H1 (cell line): Measurements from ENCODE around the gene ZNF155. TPM values are rescaled to one million over a fixed set of nuclear protein-coding genes. Genes with fewer than 3 reads are reported as not detected.

Experiments used
- ASH2L ChIP-seq: fragments of 200-600, 300-600 bp; sonication (generic); IDR thresholded peaks from one replicate; pipeline ENCODE4 v1.7.1; 2017; ENCODE audit warnings: low read length
- BRCA1 ChIP-seq: IDR thresholded peaks from 2 replicates; pipeline ENCODE4 v1.6.1; 2012; ENCODE audit warnings: low read depth, low read length, improper control_type of control experiment
- CEBPB ChIP-seq: IDR thresholded peaks from 2 replicates; pipeline ENCODE4 v1.6.1; 2012; ENCODE audit warnings: low read depth, low read length
- HDAC6 ChIP-seq: IDR thresholded peaks from one replicate; pipeline ENCODE4 v1.7.1; 2012; ENCODE audit warnings: low read depth, mild to moderate bottlenecking, inconsistent platforms, low read length, moderate library complexity
- NRF1 ChIP-seq: IDR thresholded peaks from 2 replicates; pipeline ENCODE4 v1.6.1; 2011; ENCODE audit warnings: mild to moderate bottlenecking, low read depth, low read length, improper control_type of control experiment
- ZNF274 ChIP-seq: IDR thresholded peaks from 2 replicates; pipeline ENCODE4 v1.7.0; 2012; ENCODE audit warnings: low read length, borderline replicate concordance; ENCODE audit errors: extremely low read depth
- polyA plus RNA-seq, 7 experiments: library from polyadenylated mRNA; depleted of rRNA in 3 of 7; stranded (reverse) in 5 of 7; unstranded in 2 of 7; fragments of >200 nt in 5 of 7; fragments of 200-250 nt in 2 of 7; gene quantifications; 1 replicate in 5 of 7; 2 replicates in 1 of 7; 4 replicates in 1 of 7; pipeline versions ENCODE4 v1.2.1 to v1.2.3, GENCODE V29; 2011 to 2013; ENCODE audit warnings: missing spikeins in 2 of 7, mixed read lengths in 2 of 7
- total RNA-seq: library from RNA; stranded (reverse); fragmentation: NEBNext Ultra II Directional; extraction: Animal tissue kit (Norgen Biotek cat#: 25700); gene quantifications from 2 replicates; pipeline ENCODE4 v1.2.1, GENCODE V29; 2021
- TF ChIP-seq, protein P1 (sequence below): fragments of 300-600 bp; sonication (generic); IDR thresholded peaks from 2 replicates; pipeline ENCODE4 v1.7.1; 2012; ENCODE audit warnings: low read length, moderate library complexity, mild to moderate bottlenecking, inconsistent platforms; ENCODE audit not compliant: insufficient replicate concordance
- TF ChIP-seq, protein P2 (sequence below): IDR thresholded peaks from 2 replicates; pipeline ENCODE4 v1.6.1; 2011; ENCODE audit warnings: low read depth, mild to moderate bottlenecking, low read length; ENCODE audit not compliant: insufficient read depth
- TF ChIP-seq, protein P3 (sequence below): IDR thresholded peaks from 2 replicates; pipeline ENCODE4 v1.6.1; 2012; ENCODE audit warnings: inconsistent platforms

Gene ZNF155
- total and polyA plus RNA-seq, 2 of the 8 experiments (the other 6 are each of a cell fraction or from before 2014, with no cell fraction given), result 3.1 to 9.0 TPM

DNA sequence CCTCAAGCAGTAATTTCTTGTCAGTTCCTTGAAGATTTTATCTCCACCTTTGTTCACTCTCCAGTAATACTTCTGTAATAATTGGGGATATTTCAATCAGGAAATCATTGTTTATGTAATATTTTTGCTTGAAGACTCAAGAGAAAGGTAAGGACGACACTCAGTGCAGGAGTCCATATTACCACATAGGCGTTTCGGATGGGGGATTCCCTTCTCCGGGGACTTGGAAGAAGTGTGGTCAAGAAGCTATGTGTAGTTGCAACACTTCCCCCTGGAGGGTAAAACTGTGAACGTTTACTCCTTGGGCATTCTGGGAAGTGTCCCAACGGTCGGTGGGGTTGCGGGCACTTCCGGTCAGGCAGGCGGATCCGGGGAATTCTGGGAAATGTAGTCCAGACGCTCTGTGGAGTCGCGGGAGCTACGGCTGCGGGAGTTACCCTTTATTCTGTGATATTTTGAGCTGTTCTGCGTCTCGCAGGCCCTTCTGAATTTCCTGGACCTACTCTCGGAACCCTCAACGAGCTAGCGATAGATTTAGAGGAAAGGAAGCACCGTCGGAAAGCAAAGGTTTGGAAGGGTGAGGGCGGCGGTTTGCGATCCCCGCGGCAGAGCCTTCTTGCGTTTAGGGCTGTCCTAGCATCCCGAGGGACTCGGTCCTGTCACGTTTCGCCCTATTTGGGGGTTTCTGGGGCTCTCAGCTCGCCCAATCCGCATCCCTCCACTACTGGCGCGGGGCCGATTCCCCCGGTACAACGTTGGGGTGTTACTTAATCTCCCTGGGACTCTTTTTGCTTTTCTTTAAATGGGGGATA lies 32.9 kb upstream of the ZNF155 start, which contains the start of gene ZNF221 (continued):
- TF ChIP-seq ASH2L (peak; percentile 66), CEBPB (peak; percentile 95), BRCA1 (no peak), HDAC6 (no peak), NRF1 (no peak), ZNF274 (no peak)
- TF ChIP-seq, protein P1, sequence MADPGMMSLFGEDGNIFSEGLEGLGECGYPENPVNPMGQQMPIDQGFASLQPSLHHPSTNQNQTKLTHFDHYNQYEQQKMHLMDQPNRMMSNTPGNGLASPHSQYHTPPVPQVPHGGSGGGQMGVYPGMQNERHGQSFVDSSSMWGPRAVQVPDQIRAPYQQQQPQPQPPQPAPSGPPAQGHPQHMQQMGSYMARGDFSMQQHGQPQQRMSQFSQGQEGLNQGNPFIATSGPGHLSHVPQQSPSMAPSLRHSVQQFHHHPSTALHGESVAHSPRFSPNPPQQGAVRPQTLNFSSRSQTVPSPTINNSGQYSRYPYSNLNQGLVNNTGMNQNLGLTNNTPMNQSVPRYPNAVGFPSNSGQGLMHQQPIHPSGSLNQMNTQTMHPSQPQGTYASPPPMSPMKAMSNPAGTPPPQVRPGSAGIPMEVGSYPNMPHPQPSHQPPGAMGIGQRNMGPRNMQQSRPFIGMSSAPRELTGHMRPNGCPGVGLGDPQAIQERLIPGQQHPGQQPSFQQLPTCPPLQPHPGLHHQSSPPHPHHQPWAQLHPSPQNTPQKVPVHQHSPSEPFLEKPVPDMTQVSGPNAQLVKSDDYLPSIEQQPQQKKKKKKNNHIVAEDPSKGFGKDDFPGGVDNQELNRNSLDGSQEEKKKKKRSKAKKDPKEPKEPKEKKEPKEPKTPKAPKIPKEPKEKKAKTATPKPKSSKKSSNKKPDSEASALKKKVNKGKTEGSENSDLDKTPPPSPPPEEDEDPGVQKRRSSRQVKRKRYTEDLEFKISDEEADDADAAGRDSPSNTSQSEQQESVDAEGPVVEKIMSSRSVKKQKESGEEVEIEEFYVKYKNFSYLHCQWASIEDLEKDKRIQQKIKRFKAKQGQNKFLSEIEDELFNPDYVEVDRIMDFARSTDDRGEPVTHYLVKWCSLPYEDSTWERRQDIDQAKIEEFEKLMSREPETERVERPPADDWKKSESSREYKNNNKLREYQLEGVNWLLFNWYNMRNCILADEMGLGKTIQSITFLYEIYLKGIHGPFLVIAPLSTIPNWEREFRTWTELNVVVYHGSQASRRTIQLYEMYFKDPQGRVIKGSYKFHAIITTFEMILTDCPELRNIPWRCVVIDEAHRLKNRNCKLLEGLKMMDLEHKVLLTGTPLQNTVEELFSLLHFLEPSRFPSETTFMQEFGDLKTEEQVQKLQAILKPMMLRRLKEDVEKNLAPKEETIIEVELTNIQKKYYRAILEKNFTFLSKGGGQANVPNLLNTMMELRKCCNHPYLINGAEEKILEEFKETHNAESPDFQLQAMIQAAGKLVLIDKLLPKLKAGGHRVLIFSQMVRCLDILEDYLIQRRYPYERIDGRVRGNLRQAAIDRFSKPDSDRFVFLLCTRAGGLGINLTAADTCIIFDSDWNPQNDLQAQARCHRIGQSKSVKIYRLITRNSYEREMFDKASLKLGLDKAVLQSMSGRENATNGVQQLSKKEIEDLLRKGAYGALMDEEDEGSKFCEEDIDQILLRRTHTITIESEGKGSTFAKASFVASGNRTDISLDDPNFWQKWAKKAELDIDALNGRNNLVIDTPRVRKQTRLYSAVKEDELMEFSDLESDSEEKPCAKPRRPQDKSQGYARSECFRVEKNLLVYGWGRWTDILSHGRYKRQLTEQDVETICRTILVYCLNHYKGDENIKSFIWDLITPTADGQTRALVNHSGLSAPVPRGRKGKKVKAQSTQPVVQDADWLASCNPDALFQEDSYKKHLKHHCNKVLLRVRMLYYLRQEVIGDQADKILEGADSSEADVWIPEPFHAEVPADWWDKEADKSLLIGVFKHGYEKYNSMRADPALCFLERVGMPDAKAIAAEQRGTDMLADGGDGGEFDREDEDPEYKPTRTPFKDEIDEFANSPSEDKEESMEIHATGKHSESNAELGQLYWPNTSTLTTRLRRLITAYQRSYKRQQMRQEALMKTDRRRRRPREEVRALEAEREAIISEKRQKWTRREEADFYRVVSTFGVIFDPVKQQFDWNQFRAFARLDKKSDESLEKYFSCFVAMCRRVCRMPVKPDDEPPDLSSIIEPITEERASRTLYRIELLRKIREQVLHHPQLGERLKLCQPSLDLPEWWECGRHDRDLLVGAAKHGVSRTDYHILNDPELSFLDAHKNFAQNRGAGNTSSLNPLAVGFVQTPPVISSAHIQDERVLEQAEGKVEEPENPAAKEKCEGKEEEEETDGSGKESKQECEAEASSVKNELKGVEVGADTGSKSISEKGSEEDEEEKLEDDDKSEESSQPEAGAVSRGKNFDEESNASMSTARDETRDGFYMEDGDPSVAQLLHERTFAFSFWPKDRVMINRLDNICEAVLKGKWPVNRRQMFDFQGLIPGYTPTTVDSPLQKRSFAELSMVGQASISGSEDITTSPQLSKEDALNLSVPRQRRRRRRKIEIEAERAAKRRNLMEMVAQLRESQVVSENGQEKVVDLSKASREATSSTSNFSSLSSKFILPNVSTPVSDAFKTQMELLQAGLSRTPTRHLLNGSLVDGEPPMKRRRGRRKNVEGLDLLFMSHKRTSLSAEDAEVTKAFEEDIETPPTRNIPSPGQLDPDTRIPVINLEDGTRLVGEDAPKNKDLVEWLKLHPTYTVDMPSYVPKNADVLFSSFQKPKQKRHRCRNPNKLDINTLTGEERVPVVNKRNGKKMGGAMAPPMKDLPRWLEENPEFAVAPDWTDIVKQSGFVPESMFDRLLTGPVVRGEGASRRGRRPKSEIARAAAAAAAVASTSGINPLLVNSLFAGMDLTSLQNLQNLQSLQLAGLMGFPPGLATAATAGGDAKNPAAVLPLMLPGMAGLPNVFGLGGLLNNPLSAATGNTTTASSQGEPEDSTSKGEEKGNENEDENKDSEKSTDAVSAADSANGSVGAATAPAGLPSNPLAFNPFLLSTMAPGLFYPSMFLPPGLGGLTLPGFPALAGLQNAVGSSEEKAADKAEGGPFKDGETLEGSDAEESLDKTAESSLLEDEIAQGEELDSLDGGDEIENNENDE, result no peak
- TF ChIP-seq, protein P2, sequence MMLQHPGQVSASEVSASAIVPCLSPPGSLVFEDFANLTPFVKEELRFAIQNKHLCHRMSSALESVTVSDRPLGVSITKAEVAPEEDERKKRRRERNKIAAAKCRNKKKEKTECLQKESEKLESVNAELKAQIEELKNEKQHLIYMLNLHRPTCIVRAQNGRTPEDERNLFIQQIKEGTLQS, result peak; percentile 62
- TF ChIP-seq, protein P3, sequence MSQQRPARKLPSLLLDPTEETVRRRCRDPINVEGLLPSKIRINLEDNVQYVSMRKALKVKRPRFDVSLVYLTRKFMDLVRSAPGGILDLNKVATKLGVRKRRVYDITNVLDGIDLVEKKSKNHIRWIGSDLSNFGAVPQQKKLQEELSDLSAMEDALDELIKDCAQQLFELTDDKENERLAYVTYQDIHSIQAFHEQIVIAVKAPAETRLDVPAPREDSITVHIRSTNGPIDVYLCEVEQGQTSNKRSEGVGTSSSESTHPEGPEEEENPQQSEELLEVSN, result no peak
